ENCODE results near the gene MBLAC1. TPM values are rescaled to one million over a fixed set of nuclear protein-coding genes. Genes with fewer than 3 reads are reported as not detected.

Gene MBLAC1
- total RNA-seq, 4 donors from 2014 or later = 1.4 to 7.4 (median 3.1) TPM

DNA sequence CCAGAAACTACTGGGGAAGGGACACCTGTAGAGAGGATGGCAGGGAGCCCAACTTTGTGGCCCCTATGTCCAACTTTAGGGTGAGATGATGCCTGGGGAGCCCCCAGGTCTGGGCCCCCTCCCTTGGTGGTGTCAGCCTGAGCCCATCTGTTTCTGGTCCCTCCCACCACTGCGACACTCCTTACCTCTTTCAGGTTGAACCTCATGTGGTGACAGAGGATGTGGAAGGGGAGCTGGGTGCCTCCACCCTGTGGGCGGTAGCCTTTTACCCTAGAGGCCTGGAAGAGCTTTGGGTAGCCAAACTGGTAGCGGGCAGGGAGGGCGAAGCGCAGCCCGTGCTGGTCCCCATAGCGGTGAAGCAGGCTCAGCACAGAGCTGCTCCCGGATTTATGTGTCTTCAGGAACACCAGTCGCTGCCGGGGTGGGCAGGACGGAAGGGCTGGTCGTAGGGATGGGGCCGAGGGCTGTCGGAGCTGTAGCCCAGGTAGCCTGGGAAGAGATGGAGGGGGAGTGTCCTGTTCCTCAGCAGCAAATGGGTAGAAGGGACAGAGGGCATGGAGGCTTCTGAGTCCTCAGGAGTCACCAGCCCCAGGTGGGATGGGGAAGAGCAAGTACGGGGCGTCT is 39.7 kb downstream of the MBLAC1 start:
- intact Hi-C loops (cut with DNase I; ENCODE audit: low total_unique reads) = no loop called here
- Histone ChIP-seq H3K9me3 (no peaks in the 10 kb centered on the region), H3K36me3 (no peaks in the 10 kb centered on the region), H3K27ac (no peak overlapping the region), H3K27me3 (peaks cover 4 to 35% (median 28%) of the 10 kb centered on the region in 3 donors), H3K4me3 (no peak overlapping the region), H3K4me1 (peaks cover 2 to 9% of the 10 kb centered on the region in 2 donors)
- ATAC-seq = no peak
- TF ChIP-seq POLR2A (IDR thresholded peaks at IDR 0.05) = no peak
- TF ChIP-seq, protein P1, sequence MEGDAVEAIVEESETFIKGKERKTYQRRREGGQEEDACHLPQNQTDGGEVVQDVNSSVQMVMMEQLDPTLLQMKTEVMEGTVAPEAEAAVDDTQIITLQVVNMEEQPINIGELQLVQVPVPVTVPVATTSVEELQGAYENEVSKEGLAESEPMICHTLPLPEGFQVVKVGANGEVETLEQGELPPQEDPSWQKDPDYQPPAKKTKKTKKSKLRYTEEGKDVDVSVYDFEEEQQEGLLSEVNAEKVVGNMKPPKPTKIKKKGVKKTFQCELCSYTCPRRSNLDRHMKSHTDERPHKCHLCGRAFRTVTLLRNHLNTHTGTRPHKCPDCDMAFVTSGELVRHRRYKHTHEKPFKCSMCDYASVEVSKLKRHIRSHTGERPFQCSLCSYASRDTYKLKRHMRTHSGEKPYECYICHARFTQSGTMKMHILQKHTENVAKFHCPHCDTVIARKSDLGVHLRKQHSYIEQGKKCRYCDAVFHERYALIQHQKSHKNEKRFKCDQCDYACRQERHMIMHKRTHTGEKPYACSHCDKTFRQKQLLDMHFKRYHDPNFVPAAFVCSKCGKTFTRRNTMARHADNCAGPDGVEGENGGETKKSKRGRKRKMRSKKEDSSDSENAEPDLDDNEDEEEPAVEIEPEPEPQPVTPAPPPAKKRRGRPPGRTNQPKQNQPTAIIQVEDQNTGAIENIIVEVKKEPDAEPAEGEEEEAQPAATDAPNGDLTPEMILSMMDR (IDR thresholded peaks at IDR 0.05 in 4 of 5, conservative IDR thresholded peaks at IDR 0.05 in 1 of 5) = no peak
- DNase-seq = no peak
- in situ Hi-C loops (cut with MboI; ENCODE audit: low sequenced_read_pairs in 4 of 4) = loop anchor here in 1 of 4 donors (25.0 kb wide), 1 partner anchor 171 kb away; no protein-coding TSS in a partner anchor

DNA sequence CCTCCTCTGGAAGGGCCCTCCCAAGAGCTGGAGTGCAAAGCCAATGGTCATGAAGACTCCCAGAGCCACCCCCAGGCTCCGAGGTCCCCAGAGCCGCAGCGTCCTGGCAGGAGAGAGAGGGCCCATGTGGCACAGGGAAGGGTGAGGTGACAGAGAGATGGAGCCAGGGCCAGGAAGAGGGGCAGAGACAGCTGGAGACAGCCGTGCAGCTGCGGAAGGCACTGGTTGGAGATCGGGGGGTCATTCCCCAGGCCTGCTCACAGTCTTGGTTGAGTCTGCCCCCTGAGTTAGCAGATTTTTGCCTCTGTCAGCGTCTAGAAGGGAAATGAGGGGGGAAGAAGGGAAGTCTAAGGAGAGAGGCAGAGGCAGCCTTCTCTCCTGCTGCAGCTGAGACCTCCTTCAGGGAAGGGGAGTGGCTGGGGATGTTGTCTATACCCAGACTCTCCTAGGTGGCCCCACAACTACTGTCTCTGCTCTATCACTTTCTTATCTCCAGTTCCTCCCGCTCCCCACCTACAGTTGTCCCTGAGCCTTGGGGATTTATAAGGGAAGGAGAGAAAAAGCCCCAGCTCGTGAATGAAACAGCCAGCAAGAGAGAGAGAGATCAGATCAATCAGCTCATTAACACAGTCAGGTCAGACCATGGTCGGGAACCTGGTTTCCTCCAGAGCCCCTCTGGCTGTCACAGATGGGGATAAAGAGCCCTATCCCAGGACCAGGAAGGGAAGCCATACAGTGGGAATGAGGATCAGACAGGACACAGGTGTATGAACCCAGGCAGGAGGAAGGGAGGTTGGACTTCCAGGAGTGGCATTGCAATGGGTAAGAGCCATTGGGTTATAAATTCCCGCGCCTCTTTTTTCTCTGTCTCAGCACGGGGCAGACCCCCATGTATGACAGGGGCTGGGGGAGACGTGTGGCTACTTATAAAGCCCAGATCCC is 40.5 kb downstream of the MBLAC1 start:
- peak overlapping the region in 1 of 4 donors; percentile 59 for H3K27ac ChIP-seq
- H3K4me3 ChIP-seq = peak overlapping the region in 3 of 4 donors; percentile 45 to 53 (median 48)
- no peaks in the 10 kb centered on the region for H3K9me3 ChIP-seq
- ATAC-seq (no peak), DNase-seq (no peak)
- TF ChIP-seq, protein P1 (IDR thresholded peaks at IDR 0.05 in 4 of 5, conservative IDR thresholded peaks at IDR 0.05 in 1 of 5) = no peak
- TF ChIP-seq POLR2A (IDR thresholded peaks at IDR 0.05) = no peak
- H3K4me1 ChIP-seq = peaks cover 2 to 9% of the 10 kb centered on the region in 2 donors
- H3K36me3 ChIP-seq = no peaks in the 10 kb centered on the region
- in situ Hi-C loops (cut with MboI; ENCODE audit: low sequenced_read_pairs in 4 of 4) = loop anchor here in 1 of 4 donors (25.0 kb wide), 1 partner anchor 170 kb away; no protein-coding TSS in a partner anchor
- intact Hi-C loops (cut with DNase I; ENCODE audit: low total_unique reads) = no loop called here
- peaks cover 8 to 42% (median 35%) of the 10 kb centered on the region in 3 donors for H3K27me3 ChIP-seq

DNA sequence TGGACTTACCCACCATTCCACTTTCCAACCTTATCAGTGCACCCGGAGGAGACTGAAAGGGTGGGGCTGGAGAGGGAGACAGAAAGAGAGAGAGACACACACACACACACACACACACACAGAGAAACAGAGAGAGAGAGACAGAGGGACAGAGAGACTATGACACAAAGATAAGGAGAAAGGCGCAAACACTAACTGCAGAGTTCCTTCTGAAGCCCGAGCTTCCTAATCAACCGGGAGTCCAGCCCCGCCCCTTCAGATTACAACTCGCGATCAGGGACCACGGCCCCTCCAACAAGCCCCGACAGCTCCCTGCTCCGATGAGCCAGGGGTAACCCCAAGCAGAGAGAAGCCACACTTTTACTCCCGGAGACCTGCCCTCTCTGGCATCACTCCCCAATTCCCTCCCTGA is 41.2 kb downstream of the MBLAC1 start:
- H3K4me3 ChIP-seq = peak overlapping the region; percentile 38 to 53 (median 46)
- H3K4me1 ChIP-seq = peaks cover 2 to 9% of the 10 kb centered on the region in 2 donors
- H3K27ac ChIP-seq = peak overlapping the region; percentile 49 to 63 (median 56)
- intact Hi-C loops (cut with DNase I; ENCODE audit: low total_unique reads) = no loop called here
- in situ Hi-C loops (cut with MboI; ENCODE audit: low sequenced_read_pairs in 4 of 4) = loop anchor here in 1 of 4 donors (25.0 kb wide), 1 partner anchor 169 kb away; no protein-coding TSS in a partner anchor
- ATAC-seq = peak; percentile 22 to 35
- TF ChIP-seq, protein P1 (IDR thresholded peaks at IDR 0.05 in 4 of 5, conservative IDR thresholded peaks at IDR 0.05 in 1 of 5) = no peak
- no peak for TF ChIP-seq POLR2A (IDR thresholded peaks at IDR 0.05)
- H3K27me3 ChIP-seq = peaks cover 8 to 44% (median 40%) of the 10 kb centered on the region in 3 donors
- no peaks in the 10 kb centered on the region for H3K36me3 ChIP-seq
- H3K9me3 ChIP-seq = no peaks in the 10 kb centered on the region
- no peak for DNase-seq

DNA sequence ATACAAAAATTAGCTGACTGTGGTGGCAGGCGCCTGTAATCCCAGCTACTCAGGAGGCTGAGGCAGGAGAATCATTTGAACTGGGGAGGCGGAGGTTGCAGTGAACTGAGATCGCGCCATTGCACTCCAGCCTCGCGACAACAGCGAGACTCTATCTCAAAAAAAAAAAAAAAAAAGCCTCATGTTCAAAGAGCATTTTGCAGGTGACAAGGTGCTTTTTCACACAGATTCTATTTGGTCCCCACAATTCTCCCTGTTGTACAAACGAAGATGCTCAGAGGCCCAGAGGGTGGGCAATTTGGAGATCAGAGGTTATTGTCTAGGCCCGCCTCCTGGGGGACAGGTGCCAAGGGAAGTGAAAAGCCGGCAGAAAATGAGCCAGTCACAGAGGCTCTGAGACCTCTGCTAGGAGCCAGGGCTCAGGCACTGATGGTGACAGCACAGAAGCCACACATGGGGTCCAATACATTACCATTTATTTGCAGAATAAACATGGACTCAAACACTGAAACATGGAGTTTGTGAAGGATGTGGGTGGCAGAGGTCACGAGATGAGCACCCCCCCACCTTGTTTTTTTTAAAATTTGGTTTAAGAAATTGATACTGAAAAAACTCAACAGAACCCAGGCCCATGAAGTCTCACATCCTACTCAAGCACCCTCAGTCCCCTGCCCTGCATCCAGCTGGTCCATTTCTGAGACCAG is 42.5 kb downstream of the MBLAC1 start:
- peak overlapping the region in 2 of 4 donors; percentile 49 to 59 for H3K27ac ChIP-seq
- in situ Hi-C loops (cut with MboI; ENCODE audit: low sequenced_read_pairs in 4 of 4) (loop anchor here in 1 of 4 donors (25.0 kb wide), 1 partner anchor 168 kb away; no protein-coding TSS in a partner anchor), intact Hi-C loops (cut with DNase I; ENCODE audit: low total_unique reads) (no loop called here)
- peaks cover 12 to 48% (median 46%) of the 10 kb centered on the region in 3 donors for H3K27me3 ChIP-seq
- no peak for TF ChIP-seq POLR2A (IDR thresholded peaks at IDR 0.05)
- TF ChIP-seq, protein P1 (IDR thresholded peaks at IDR 0.05 in 4 of 5, conservative IDR thresholded peaks at IDR 0.05 in 1 of 5) = no peak
- ATAC-seq = no peak
- DNase-seq = no peak
- H3K4me3 ChIP-seq = no peak overlapping the region
- no peaks in the 10 kb centered on the region for H3K9me3 ChIP-seq
- no peaks in the 10 kb centered on the region for H3K36me3 ChIP-seq
- H3K4me1 ChIP-seq = peaks cover 2 to 9% of the 10 kb centered on the region in 2 donors
